Body of pancreas (tissue), 4 donors: ENCODE data around the gene SENP7.

Source experiments
- CTCF ChIP-seq, 7 experiments: fragments of 450-650 bp in 4 of 7; fragments of 200-600 bp in 3 of 7; sonication (generic) in 3 of 7; IDR thresholded peaks; one replicate each; pipeline ENCODE4 v1.5.1; 2016 to 2019; ENCODE audit warnings: antibody characterized with exemption in 7 of 7
- POLR2A ChIP-seq, 3 donors: fragments of 450-650 bp; IDR thresholded peaks; one replicate each; pipeline ENCODE4 v1.6.1; 2016; ENCODE audit warnings: antibody characterized with exemption in 3 of 3, mild to moderate bottlenecking in 2 of 3

GRCh38 chr3:101375586-101375985 lies 137.4 kb downstream of the SENP7 start:
- no peak for TF ChIP-seq CTCF (IDR thresholded peaks at IDR 0.05)
- no peak for TF ChIP-seq POLR2A (IDR thresholded peaks at IDR 0.05)
